Suprapubic skin (tissue), 4 donors: Measurements from ENCODE around the gene SMC3. TPM values are rescaled to one million over a fixed set of nuclear protein-coding genes. Genes with fewer than 3 reads are reported as not detected.

Source experiments
- DNase-seq, 2 donors: peaks; one replicate each; pipeline ENCODE4 v3.0.0-alpha.2; 2019; ENCODE audit warnings: low spot score in 2 of 2
- H3K27ac ChIP-seq: fragments of 200-600 bp; sonication (generic); one replicate; pipeline ENCODE4 v1.5.1; 2019
- H3K27me3 ChIP-seq: fragments of 200-600 bp; sonication (generic); one replicate; pipeline ENCODE4 v1.5.1; 2019
- H3K36me3 ChIP-seq: fragments of 200-600 bp; sonication (generic); one replicate; pipeline ENCODE4 v1.5.1; 2019
- H3K4me1 ChIP-seq: fragments of 200-600 bp; sonication (generic); one replicate; pipeline ENCODE4 v1.5.1; 2019
- H3K4me3 ChIP-seq: fragments of 200-600 bp; sonication (generic); one replicate; pipeline ENCODE4 v1.5.1; 2019; ENCODE audit warnings: mild to moderate bottlenecking
- H3K9me3 ChIP-seq: fragments of 200-600 bp; sonication (generic); one replicate; pipeline ENCODE4 v1.5.1; 2019
- CTCF ChIP-seq, 2 donors: fragments of 200-600 bp in 1 of 2; fragments of 450-650 bp in 1 of 2; sonication (generic) in 1 of 2; IDR thresholded peaks; one replicate each; pipeline ENCODE4 v1.5.1; 2016 to 2019; ENCODE audit warnings: antibody characterized with exemption in 2 of 2, mild to moderate bottlenecking in 1 of 2, moderate library complexity in 1 of 2
- EP300 ChIP-seq: sonication (generic); formaldehyde crosslinking; IDR thresholded peaks from one replicate; pipeline ENCODE4 v1.6.1; 2017; ENCODE audit warnings: antibody characterized with exemption
- POLR2A ChIP-seq, 2 donors: fragments of 450-650 bp; IDR thresholded peaks; one replicate each; pipeline ENCODE4 v1.6.1; 2017; ENCODE audit warnings: antibody characterized with exemption in 2 of 2, mild to moderate bottlenecking in 2 of 2, moderate library complexity in 2 of 2
- POLR2AphosphoS5 ChIP-seq, 3 donors: sonication (generic); formaldehyde crosslinking; IDR thresholded peaks; one replicate each; pipeline ENCODE4 v1.6.1; 2017; ENCODE audit warnings: antibody characterized with exemption in 3 of 3
- WGBS: methylation state at CpG from one replicate; pipeline ENCODE4 v1.1.5; 2018; 5-methylcytosine and 5-hydroxymethylcytosine counted together
- total RNA-seq, 4 donors: library from RNA; depleted of rRNA; stranded (reverse); fragments of >200 nt; gene quantifications; one replicate each; pipeline ENCODE4 v1.1.0, GENCODE V29; 2016

SMC3 gene
- total RNA-seq, 4 donors from 2014 or later = 18.9 to 33.5 (median 23.3) TPM

- H3K36me3 ChIP-seq = peaks cover 98% of the 10 kb centered on the region
- 98% methylated on average over 3 of the region's 3 CpGs for WGBS
- TF ChIP-seq CTCF (IDR thresholded peaks at IDR 0.05) (no peak), POLR2AphosphoS5 (IDR thresholded peaks at IDR 0.05) (no peak), POLR2A (IDR thresholded peaks at IDR 0.05) (no peak), EP300 (no peak)
Measured at GRCh38 chr10:110584006-110584405, 16.5 kb downstream of the SMC3 start.

DNA sequence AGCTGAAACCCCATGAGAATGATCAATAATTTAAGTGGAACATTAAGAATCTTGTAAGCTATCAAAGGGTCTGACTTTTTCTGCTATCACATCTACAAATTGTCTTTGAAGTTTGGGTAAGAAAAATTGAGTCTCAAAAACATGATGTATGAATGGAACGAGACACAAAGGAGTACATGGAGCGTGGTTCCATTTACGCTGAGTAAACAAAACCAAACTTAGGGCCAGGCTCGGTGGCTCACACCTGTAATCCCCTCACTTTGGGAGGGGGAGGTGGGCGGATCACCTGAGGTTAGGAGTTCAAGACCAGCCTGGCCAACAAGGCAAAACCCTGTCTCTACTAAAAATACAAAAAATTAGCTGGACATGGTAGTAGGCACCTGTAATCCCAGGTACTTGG, 24.3 kb downstream of the SMC3 start:
- H3K4me1 ChIP-seq = no peaks in the 10 kb centered on the region
- H3K27me3 ChIP-seq = no peaks in the 10 kb centered on the region
- no peak overlapping the region for H3K27ac ChIP-seq
- peaks cover 88% of the 10 kb centered on the region for H3K36me3 ChIP-seq
- H3K9me3 ChIP-seq = no peaks in the 10 kb centered on the region
- H3K4me3 ChIP-seq = no peak overlapping the region
- TF ChIP-seq POLR2A (IDR thresholded peaks at IDR 0.05) = no peak
- TF ChIP-seq CTCF (IDR thresholded peaks at IDR 0.05) = no peak
- no peak for TF ChIP-seq EP300
- no peak for TF ChIP-seq POLR2AphosphoS5 (IDR thresholded peaks at IDR 0.05)
- WGBS = 93% methylated on average over 5 of the region's 5 CpGs
- DNase-seq = no peak

More at GRCh38 chr10:110584006-110584405, 16.5 kb downstream of the SMC3 start:
- Histone ChIP-seq H3K9me3 (no peaks in the 10 kb centered on the region), H3K27me3 (no peaks in the 10 kb centered on the region), H3K4me1 (no peaks in the 10 kb centered on the region), H3K4me3 (no peak overlapping the region), H3K27ac (no peak overlapping the region)
- DNase-seq = no peak

- Histone ChIP-seq H3K36me3 (peaks cover 75% of the 10 kb centered on the region), H3K4me3 (no peak overlapping the region), H3K9me3 (no peaks in the 10 kb centered on the region), H3K27ac (no peak overlapping the region), H3K4me1 (no peaks in the 10 kb centered on the region), H3K27me3 (no peaks in the 10 kb centered on the region)
- TF ChIP-seq CTCF (IDR thresholded peaks at IDR 0.05) (no peak), EP300 (no peak), POLR2A (IDR thresholded peaks at IDR 0.05) (no peak), POLR2AphosphoS5 (IDR thresholded peaks at IDR 0.05) (no peak)
- DNase-seq = no peak
- 87% methylated on average over 2 of the region's 2 CpGs for WGBS
Measured at GRCh38 chr10:110597476-110597875, 30.0 kb downstream of the SMC3 start.

DNA sequence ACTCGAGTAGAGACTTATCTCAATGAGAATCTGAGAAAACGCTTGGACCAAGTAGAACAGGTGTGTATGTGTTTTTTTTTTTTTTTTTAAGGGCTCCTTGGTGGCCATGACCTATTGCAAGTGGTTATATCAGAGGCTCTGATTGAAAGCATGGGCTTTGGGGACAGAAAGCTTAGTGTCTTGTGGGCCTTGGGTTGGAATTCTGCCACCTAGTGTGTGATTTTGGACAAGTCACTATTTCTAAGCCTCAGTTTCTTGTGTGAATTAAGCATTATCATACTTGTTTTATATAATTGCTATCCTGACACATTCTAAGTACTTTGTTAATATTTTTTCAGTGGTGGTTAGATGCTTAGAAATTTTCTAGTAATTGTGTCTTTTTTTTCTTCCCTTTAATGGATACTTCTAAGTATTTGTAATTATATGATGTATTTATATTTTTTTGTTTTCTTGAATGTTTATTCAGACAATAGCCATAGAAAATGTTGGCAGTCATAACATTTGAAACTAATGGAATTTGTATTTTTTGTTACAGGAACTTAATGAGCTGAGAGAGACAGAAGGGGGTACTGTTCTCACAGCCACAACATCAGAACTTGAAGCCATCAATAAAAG, 33.1 kb downstream of the SMC3 start:
- H3K27me3 ChIP-seq = no peaks in the 10 kb centered on the region

GRCh38 chr10:110601581-110601980, 34.1 kb downstream of the SMC3 start:
- H3K36me3 ChIP-seq = peaks cover 80% of the 10 kb centered on the region
- H3K27ac ChIP-seq = no peak overlapping the region
- H3K4me1 ChIP-seq = no peaks in the 10 kb centered on the region
- no peaks in the 10 kb centered on the region for H3K27me3 ChIP-seq
- WGBS = 74% methylated on average over 4 of the region's 4 CpGs
- no peak for DNase-seq
- no peak overlapping the region for H3K4me3 ChIP-seq
- TF ChIP-seq POLR2A (IDR thresholded peaks at IDR 0.05) = no peak
- TF ChIP-seq EP300 = no peak
- TF ChIP-seq POLR2AphosphoS5 (IDR thresholded peaks at IDR 0.05) = no peak
- no peak for TF ChIP-seq CTCF (IDR thresholded peaks at IDR 0.05)
- H3K9me3 ChIP-seq = no peaks in the 10 kb centered on the region

More for the DNA sequence above, 33.1 kb downstream of the SMC3 start:
- no peaks in the 10 kb centered on the region for H3K4me1 ChIP-seq
- no peak overlapping the region for H3K27ac ChIP-seq
- peaks cover 81% of the 10 kb centered on the region for H3K36me3 ChIP-seq
- TF ChIP-seq POLR2AphosphoS5 (IDR thresholded peaks at IDR 0.05) (no peak), CTCF (IDR thresholded peaks at IDR 0.05) (peak in 1 of 2 donors; percentile 11), EP300 (no peak)
- H3K9me3 ChIP-seq = no peaks in the 10 kb centered on the region
- DNase-seq = no peak
- 69% methylated on average over 2 of the region's 2 CpGs for WGBS
- no peak overlapping the region for H3K4me3 ChIP-seq
